Measurements from ENCODE around the gene GATB. TPM values are rescaled to one million over a fixed set of nuclear protein-coding genes. Genes with fewer than 3 reads are reported as not detected.
"Not testable (repeated sequence)": the region's sequence is repeated elsewhere in the genome, so short reads cannot be mapped to it uniquely, and the experiment has no call there.

GATB gene
- total RNA-seq, 2 donors from 2014 or later, result 51.7 to 88.1 TPM

DNA sequence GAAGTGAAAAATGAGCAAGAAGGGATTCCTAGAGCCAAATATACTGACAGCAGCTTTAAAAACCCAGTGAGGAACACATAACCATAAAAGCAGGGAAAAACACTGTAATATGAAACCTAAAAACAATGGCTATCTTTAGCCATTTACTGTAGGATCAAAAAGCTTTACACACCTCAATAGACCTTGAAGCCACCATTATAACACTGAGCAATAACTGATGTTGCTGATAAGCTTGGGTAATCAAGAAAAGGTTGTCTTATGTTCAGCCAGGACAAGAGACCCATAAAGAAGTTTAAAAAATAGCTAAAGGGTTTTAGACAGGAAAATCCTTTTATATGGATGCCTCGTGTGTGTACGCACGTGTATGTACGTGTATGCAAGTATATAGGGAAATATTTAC lies 16.9 kb downstream of the GATB start:
- intact Hi-C loops (cut with DNase I), result no loop called here
- DNase-seq (no peak), ATAC-seq (no peak)

GRCh38 chr4:151743128-151743854 lies 17.5 kb downstream of the GATB start:
- DNase-seq (no peak), ATAC-seq (no peak)
- intact Hi-C loops (cut with DNase I), result no loop called here

- ATAC-seq (no peak), DNase-seq (no peak)
- intact Hi-C loops (cut with DNase I), result no loop called here
Observed at GRCh38 chr4:151738720-151739517, 21.9 kb downstream of the GATB start.

GRCh38 chr4:151736852-151737251 lies 24.0 kb downstream of the GATB start:
- ATAC-seq; intact Hi-C loops (cut with DNase I); DNase-seq: not testable (repeated sequence)

DNA sequence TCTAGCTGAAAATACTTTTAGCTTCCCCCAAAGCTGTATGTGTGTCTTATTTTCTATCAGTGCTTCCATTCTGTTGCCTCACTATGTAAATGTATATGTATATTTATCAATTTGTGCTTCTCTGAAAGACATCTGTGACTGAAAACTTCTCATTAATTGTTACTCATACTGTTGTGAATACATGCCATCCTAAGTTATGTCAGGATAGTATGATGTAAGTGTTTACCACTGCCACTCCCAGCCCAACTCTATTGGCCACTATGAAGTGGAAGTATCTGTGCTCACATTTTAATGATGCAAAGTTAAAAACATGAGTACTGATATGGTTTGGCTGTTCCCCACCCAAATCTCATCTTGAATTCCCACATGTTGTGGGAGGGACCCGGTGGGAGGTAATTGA lies 24.4 kb downstream of the GATB start:
- ATAC-seq, result no peak
- intact Hi-C loops (cut with DNase I), result no loop called here
- no peak for DNase-seq

GRCh38 chr4:151731670-151732069 lies 29.1 kb downstream of the GATB start:
- intact Hi-C loops (cut with DNase I), result not testable (repeated sequence)

GRCh38 chr4:151729731-151730559 lies 30.9 kb downstream of the GATB start:
- ATAC-seq (no peak), DNase-seq (no peak)
- intact Hi-C loops (cut with DNase I), result no loop called here

More at GRCh38 chr4:151731670-151732069, 29.1 kb downstream of the GATB start:
- not testable (repeated sequence) for DNase-seq, ATAC-seq

GRCh38 chr4:151728679-151729078 lies 32.1 kb downstream of the GATB start:
- DNase-seq, result no peak
- intact Hi-C loops (cut with DNase I), result no loop called here
- ATAC-seq, result no peak

DNA sequence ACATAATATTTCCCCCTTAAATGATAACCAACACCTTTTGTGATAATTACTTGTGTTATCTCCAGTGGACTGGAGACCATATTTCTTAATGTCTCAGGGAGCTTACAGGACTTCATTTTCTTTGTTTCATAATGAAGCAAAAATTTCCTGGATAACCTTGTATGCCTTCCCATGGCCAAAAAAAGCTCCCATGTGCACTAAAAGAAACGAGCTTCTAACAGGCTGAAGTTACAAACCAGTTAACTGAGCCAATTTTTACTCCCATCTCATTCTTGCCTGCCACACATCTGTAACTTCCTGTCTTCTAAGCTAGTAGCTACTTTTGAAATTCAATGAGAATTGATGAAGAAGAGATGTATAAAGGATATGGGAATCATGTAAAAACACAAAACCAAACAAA lies 32.8 kb downstream of the GATB start:
- DNase-seq, result no peak
- ATAC-seq, result no peak
- intact Hi-C loops (cut with DNase I), result no loop called here

GRCh38 chr4:151727365-151727764 lies 33.4 kb downstream of the GATB start:
- ATAC-seq (no peak), DNase-seq (no peak)
- intact Hi-C loops (cut with DNase I), result no loop called here

DNA sequence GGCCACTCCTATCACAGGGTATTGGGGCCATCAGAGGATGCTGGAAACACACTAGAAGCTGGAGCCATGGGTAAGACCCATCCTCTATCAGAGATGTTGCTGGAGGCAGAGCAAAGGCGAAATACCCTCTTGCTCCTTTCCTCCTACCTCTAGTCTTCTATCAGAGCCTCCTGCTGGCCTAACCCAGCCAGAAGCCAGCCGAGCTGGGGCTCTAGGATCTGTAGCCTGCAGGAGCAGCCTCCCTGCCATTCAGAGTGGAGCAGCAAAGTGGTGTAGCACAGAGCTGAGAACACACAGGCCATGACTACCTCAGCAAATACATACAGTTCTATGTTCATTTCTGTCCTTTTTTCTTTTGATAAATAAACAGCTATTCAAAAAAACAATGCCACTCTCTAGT lies 35.7 kb downstream of the GATB start:
- DNase-seq (no peak), ATAC-seq (no peak)
- intact Hi-C loops (cut with DNase I), result no loop called here

GRCh38 chr4:151721916-151722315 lies 38.9 kb downstream of the GATB start:
- intact Hi-C loops (cut with DNase I), result no loop called here
- ATAC-seq (no peak), DNase-seq (no peak)

GRCh38 chr4:151721466-151721865 lies 39.3 kb downstream of the GATB start:
- no peak for ATAC-seq
- no peak for DNase-seq
- intact Hi-C loops (cut with DNase I), result no loop called here

DNA sequence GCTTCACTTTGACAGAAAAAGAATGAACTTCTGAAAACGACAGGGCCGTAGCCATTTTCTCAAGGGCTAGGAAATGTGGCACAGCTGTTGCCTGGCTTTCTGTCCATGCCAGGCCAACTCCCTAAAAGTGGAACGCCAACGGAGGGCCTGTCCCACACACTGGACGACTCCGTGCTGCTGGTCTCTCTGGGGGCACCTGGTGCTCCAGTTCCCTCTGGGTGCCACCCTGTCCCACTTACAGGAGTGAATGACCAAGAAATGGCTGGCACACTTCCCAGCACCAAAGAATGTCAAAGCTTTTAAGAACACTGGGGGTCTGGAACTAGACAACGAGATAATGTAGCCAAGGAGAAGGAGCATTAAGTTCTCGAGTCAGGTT lies 40.9 kb downstream of the GATB start:
- ATAC-seq, result peak; percentile 35 to 42
- intact Hi-C loops (cut with DNase I), result no loop called here
- no peak for DNase-seq

- intact Hi-C loops (cut with DNase I), result no loop called here
- ATAC-seq (peak; percentile 49 to 62), DNase-seq (peak; percentile 32)
Observed at GRCh38 chr4:151718984-151719955, 41.5 kb downstream of the GATB start.

GRCh38 chr4:151717909-151718628 lies 42.7 kb downstream of the GATB start:
- ATAC-seq (no peak), DNase-seq (no peak)
- intact Hi-C loops (cut with DNase I), result no loop called here

- ATAC-seq, result no peak
- DNase-seq, result no peak
- intact Hi-C loops (cut with DNase I), result no loop called here
Observed at GRCh38 chr4:151717314-151717713, 43.5 kb downstream of the GATB start.

DNA sequence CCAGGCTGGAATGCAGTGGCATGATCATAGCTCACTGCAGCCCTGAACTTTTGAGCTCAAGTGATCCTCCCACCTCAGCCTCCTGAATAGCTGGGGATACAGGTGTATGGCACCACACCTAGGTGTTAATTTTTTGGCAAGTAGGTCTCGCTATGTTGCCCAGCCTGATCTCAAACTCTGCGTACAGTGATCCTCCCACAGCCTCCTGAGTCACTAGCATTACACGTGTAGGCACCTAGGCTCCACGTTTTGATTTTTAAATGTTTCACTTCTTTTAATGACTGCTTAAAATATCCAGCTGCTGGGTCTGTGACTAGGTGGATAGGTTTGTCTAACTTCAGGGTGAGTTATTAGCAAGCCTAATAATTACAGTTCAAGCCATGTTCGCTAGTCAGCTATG lies 44.5 kb downstream of the GATB start:
- ATAC-seq (no peak), DNase-seq (no peak)
- intact Hi-C loops (cut with DNase I), result no loop called here
